ENCODE measurements around the gene TPCN2.

Gene TPCN2

DNA sequence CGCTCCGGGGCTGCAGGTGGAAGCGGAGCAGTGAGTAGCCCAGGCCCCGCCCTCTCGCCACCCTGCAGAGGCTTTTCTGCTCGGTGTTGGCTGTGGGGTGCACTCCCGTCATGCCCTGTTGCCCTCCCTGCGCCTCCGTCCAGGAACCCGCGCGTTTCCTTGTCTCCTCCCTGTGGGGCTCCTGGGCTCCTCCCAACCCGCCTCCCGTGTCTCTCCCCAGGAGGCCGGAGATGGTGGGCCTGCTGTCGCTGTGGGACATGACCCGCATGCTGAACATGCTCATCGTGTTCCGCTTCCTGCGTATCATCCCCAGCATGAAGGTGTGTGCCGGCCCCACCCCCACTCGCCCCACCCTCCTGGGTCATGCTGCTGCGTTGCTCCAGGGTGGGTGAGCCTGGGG lies 32.4 kb downstream of the TPCN2 start:
- TF ChIP-seq SIN3A (IDR thresholded peaks at IDR 0.05; ENCODE audit: borderline replicate concordance, insufficient read depth, low read length), result no peak
- TF ChIP-seq POLR2AphosphoS5 (IDR thresholded peaks at IDR 0.05; ENCODE audit: low read depth, low read length), result no peak
- TF ChIP-seq, protein P1, sequence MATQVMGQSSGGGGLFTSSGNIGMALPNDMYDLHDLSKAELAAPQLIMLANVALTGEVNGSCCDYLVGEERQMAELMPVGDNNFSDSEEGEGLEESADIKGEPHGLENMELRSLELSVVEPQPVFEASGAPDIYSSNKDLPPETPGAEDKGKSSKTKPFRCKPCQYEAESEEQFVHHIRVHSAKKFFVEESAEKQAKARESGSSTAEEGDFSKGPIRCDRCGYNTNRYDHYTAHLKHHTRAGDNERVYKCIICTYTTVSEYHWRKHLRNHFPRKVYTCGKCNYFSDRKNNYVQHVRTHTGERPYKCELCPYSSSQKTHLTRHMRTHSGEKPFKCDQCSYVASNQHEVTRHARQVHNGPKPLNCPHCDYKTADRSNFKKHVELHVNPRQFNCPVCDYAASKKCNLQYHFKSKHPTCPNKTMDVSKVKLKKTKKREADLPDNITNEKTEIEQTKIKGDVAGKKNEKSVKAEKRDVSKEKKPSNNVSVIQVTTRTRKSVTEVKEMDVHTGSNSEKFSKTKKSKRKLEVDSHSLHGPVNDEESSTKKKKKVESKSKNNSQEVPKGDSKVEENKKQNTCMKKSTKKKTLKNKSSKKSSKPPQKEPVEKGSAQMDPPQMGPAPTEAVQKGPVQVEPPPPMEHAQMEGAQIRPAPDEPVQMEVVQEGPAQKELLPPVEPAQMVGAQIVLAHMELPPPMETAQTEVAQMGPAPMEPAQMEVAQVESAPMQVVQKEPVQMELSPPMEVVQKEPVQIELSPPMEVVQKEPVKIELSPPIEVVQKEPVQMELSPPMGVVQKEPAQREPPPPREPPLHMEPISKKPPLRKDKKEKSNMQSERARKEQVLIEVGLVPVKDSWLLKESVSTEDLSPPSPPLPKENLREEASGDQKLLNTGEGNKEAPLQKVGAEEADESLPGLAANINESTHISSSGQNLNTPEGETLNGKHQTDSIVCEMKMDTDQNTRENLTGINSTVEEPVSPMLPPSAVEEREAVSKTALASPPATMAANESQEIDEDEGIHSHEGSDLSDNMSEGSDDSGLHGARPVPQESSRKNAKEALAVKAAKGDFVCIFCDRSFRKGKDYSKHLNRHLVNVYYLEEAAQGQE (IDR thresholded peaks at IDR 0.05; ENCODE audit: insufficient read depth in 1 of 2, low read depth in 2 of 2, low read length in 2 of 2), result no peak
- no peak for TF ChIP-seq TAF1 (IDR thresholded peaks at IDR 0.05; ENCODE audit: borderline replicate concordance, insufficient read depth, low read length)
- no peak for TF ChIP-seq FOXP2 (optimal IDR thresholded peaks at IDR 0.05; ENCODE audit: borderline replicate concordance, extremely low read depth, extremely low read length, insufficient read depth)

DNA sequence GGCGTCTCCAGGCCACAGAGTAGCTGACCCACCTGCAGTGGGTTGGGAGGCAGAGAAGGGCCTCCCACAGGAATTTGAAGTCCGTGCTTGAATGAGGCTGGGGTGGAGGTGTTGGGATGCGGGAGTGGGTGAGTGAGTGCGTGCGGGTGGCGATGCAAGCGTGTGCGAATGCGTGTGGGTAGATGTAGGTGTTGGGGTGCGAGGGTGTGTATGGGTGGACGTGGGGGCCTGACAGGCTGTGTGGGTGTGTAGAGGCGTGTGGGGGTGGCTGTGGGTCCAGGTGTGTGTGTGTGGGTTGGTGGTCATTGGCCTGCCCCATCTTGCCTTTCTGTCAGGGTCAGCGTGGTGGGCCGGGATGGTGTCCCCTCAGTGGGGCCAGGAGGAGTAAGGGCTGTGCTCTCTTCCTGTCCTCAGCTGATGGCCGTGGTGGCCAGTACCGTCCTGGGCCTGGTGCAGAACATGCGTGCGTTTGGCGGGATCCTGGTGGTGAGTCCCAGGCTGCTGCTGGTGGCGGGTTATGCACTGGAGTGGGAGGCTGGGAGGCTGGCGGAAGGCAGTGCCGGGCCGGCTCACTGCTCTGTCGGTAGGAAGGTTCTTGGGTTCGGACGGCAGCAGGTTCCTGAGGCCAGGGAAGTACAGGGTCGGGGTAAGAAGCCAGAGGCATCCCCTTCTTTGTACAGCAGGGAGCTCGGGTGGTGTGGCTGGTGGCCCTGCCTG lies 35.0 kb downstream of the TPCN2 start:
- no peak for TF ChIP-seq TAF1 (IDR thresholded peaks at IDR 0.05; ENCODE audit: borderline replicate concordance, insufficient read depth, low read length)
- no peak for TF ChIP-seq POLR2AphosphoS5 (IDR thresholded peaks at IDR 0.05; ENCODE audit: low read depth, low read length)
- TF ChIP-seq, protein P1 (IDR thresholded peaks at IDR 0.05; ENCODE audit: insufficient read depth in 1 of 2, low read depth in 2 of 2, low read length in 2 of 2), result no peak
- TF ChIP-seq SIN3A (IDR thresholded peaks at IDR 0.05; ENCODE audit: borderline replicate concordance, insufficient read depth, low read length), result no peak
- TF ChIP-seq FOXP2 (optimal IDR thresholded peaks at IDR 0.05; ENCODE audit: borderline replicate concordance, extremely low read depth, extremely low read length, insufficient read depth), result no peak

DNA sequence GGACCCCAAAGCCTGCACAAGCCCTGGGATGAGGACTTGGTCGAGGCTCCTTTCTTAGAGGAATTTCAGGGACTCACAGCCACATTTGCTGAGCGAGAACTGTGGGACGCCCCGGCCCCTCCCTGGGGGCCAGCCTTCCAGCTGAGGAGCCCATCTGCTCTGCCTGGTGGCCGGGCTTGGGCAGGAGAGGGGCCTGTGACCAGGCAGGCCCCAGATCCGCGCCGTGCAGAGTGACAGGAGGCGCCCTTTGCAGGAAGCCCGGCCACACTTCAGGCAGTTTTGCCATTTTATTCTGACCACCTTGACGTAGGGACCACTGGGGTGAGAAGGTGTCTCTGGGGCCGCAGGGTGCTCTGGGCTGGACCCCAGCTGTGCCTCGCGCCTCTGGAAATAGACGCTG lies 35.6 kb downstream of the TPCN2 start:
- no peak for TF ChIP-seq FOXP2 (optimal IDR thresholded peaks at IDR 0.05; ENCODE audit: borderline replicate concordance, extremely low read depth, extremely low read length, insufficient read depth)
- TF ChIP-seq POLR2AphosphoS5 (IDR thresholded peaks at IDR 0.05; ENCODE audit: low read depth, low read length), result no peak
- TF ChIP-seq TAF1 (IDR thresholded peaks at IDR 0.05; ENCODE audit: borderline replicate concordance, insufficient read depth, low read length), result no peak
- TF ChIP-seq SIN3A (IDR thresholded peaks at IDR 0.05; ENCODE audit: borderline replicate concordance, insufficient read depth, low read length), result no peak
- TF ChIP-seq, protein P1 (IDR thresholded peaks at IDR 0.05; ENCODE audit: insufficient read depth in 1 of 2, low read depth in 2 of 2, low read length in 2 of 2), result no peak

DNA sequence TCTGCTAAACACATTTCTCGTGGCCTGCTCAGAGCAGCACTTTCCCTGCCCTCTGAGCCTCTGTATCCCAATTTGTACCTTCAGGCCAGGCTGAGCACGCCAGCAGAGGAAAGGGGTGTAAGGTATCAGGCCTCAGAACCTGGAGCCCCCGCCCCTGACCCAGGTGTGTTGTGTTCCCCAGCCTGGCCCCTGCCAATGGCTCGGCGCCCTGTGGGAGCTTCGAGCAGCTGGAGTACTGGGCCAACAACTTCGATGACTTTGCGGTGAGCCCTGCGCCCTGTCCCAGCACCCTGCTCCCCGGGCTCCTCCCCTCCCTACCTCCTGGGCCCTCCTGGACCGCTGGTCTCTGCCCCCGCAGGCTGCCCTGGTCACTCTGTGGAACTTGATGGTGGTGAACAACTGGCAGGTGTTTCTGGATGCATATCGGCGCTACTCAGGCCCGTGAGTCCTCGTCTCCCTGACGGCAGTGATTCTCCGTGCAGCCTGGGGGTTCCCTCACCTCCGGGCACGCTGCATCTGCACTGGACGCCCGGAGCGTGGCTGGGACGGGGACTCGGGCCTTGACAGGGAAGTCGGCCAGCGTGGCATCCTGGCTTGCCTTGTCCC lies 36.9 kb downstream of the TPCN2 start:
- TF ChIP-seq SIN3A (IDR thresholded peaks at IDR 0.05; ENCODE audit: borderline replicate concordance, insufficient read depth, low read length) (no peak), FOXP2 (optimal IDR thresholded peaks at IDR 0.05; ENCODE audit: borderline replicate concordance, extremely low read depth, extremely low read length, insufficient read depth) (no peak), TAF1 (IDR thresholded peaks at IDR 0.05; ENCODE audit: borderline replicate concordance, insufficient read depth, low read length) (no peak), POLR2AphosphoS5 (IDR thresholded peaks at IDR 0.05; ENCODE audit: low read depth, low read length) (no peak)
- TF ChIP-seq, protein P1 (IDR thresholded peaks at IDR 0.05; ENCODE audit: insufficient read depth in 1 of 2, low read depth in 2 of 2, low read length in 2 of 2), result no peak

Measured in PFSK-1 (cell line).